ENCODE measurements around the gene CYP27C1. TPM values are rescaled to one million over a fixed set of nuclear protein-coding genes. Genes with fewer than 3 reads are reported as not detected.
A peak's percentile ranks its signal among the peaks of the same experiment; 100 is the strongest.

Gene CYP27C1
- total and polyA plus RNA-seq, 2 of the 13 experiments (the other 11 are each of a cell fraction or from before 2014, with no cell fraction given) = not detected

- peak in 1 of 2 experiments; percentile 29; a peak in 1 of 4 replicates for TF ChIP-seq EP300 (IDR thresholded peaks at IDR 0.05; ENCODE audit: low read depth in 2 of 2, low read length in 2 of 2)
- no peak for TF ChIP-seq EP300 (CRISPR knock-in tag; IDR thresholded peaks at IDR 0.05; ENCODE audit: borderline replicate concordance)
- TF ChIP-seq RFX5 (IDR thresholded peaks at IDR 0.05; ENCODE audit: low read depth, low read length) = no peak
- peak; percentile 68 for TF ChIP-seq ZNF7 (CRISPR knock-in tag; IDR thresholded peaks at IDR 0.05)
- TF ChIP-seq FOXP4 (CRISPR knock-in tag; IDR thresholded peaks at IDR 0.05) = peak; percentile 46; the same call in 1 of the 2 replicates
- peak; percentile 92 for TF ChIP-seq ZNF652 (CRISPR knock-in tag; IDR thresholded peaks at IDR 0.05; ENCODE audit: borderline replicate concordance, low read depth)
- no peak for TF ChIP-seq FOXA1 (IDR thresholded peaks at IDR 0.05)
- peak; percentile 68 for TF ChIP-seq FOXA1 (CRISPR knock-in tag; IDR thresholded peaks at IDR 0.05)
- no peak for TF ChIP-seq LCORL (IDR thresholded peaks at IDR 0.05)
- 0 out of 2 replicates have a peak, but pooled peaks have one; percentile 22 for TF ChIP-seq LCORL (CRISPR knock-in tag; IDR thresholded peaks at IDR 0.05)
- peak; percentile 39; the same call in 1 of the 2 replicates for TF ChIP-seq MEIS2 (CRISPR knock-in tag; IDR thresholded peaks at IDR 0.05)
- peak; percentile 60 for TF ChIP-seq XRCC5 (optimal IDR thresholded peaks at IDR 0.05; ENCODE audit: low read length)
- no peak for TF ChIP-seq ZMYM2 (CRISPR knock-in tag; IDR thresholded peaks at IDR 0.05)
- no peak for TF ChIP-seq FOXP1 (IDR thresholded peaks at IDR 0.05)
- peak; percentile 78 for TF ChIP-seq FOXP1 (CRISPR knock-in tag; IDR thresholded peaks at IDR 0.05)
- no peak for TF ChIP-seq SOX5 (CRISPR knock-in tag; IDR thresholded peaks at IDR 0.05; ENCODE audit: borderline replicate concordance)
- peak; percentile 31 for TF ChIP-seq SKI (IDR thresholded peaks at IDR 0.05; ENCODE audit: partially characterized antibody)
- no peak for TF ChIP-seq ZNF446 (CRISPR knock-in tag; IDR thresholded peaks at IDR 0.05)
- TF ChIP-seq ELF3 (CRISPR knock-in tag; IDR thresholded peaks at IDR 0.05) = 0 out of 2 replicates have a peak, but pooled peaks have one; percentile 14
These were observed 6.6 kb upstream of the CYP27C1 start (continued) for GRCh38 chr2:127226520-127227263.

Data from HepG2 (cell line).